Osteoblast (primary cell): ENCODE measurements around the gene OGDH. TPM values are rescaled to one million over a fixed set of nuclear protein-coding genes. Genes with fewer than 3 reads are reported as not detected.

Source experiments
- DNase-seq: peaks from one replicate; pipeline ENCODE4 v3.0.0; 2011; ENCODE audit warnings: low spot score, mixed read lengths; ENCODE audit not compliant: insufficient read length; ENCODE audit errors: missing footprints
- H2AFZ ChIP-seq: 2 replicates; pipeline ENCODE4 v1.6.0; 2011; ENCODE audit warnings: mild to moderate bottlenecking, low read length
- H3K27ac ChIP-seq: 2 replicates; pipeline ENCODE4 v1.5.1; 2011; ENCODE audit warnings: mild to moderate bottlenecking, low read depth, low read length, moderate library complexity
- H3K27me3 ChIP-seq: 2 replicates; pipeline ENCODE4 v1.6.0; 2012; ENCODE audit warnings: mild to moderate bottlenecking, control low read depth, inconsistent platforms, low read length, moderate library complexity; ENCODE audit not compliant: insufficient read depth
- H3K36me3 ChIP-seq: 2 replicates; pipeline ENCODE4 v1.5.1; 2011; ENCODE audit warnings: mild to moderate bottlenecking, low read length, control low read depth, moderate library complexity; ENCODE audit not compliant: insufficient read depth
- H3K4me1 ChIP-seq: 2 replicates; pipeline ENCODE4 v1.5.1; 2011; ENCODE audit warnings: mild to moderate bottlenecking, low read length, control low read depth, moderate library complexity; ENCODE audit not compliant: insufficient read depth
- H3K4me2 ChIP-seq: 2 replicates; pipeline ENCODE4 v1.6.0; 2011; ENCODE audit warnings: mild to moderate bottlenecking, low read length; ENCODE audit not compliant: insufficient read depth
- H3K4me3 ChIP-seq: fragments of 200-600 bp; sonication (generic); 3 replicates; pipeline ENCODE4 v1.5.1; 2012; ENCODE audit warnings: mild to moderate bottlenecking, low read length, inconsistent platforms; ENCODE audit not compliant: insufficient read depth
- H3K79me2 ChIP-seq: 2 replicates; pipeline ENCODE4 v1.6.0; 2012; ENCODE audit warnings: mild to moderate bottlenecking, low read length, control low read depth, inconsistent platforms; ENCODE audit not compliant: insufficient read depth
- H3K9me3 ChIP-seq: 2 replicates; pipeline ENCODE4 v1.5.1; 2011; ENCODE audit warnings: low read depth, low read length, control low read depth
- H4K20me1 ChIP-seq: 2 replicates; pipeline ENCODE4 v1.6.0; 2012; ENCODE audit warnings: mild to moderate bottlenecking, low read length, control low read depth; ENCODE audit not compliant: insufficient read depth
- total RNA-seq: library from RNA; depleted of rRNA; stranded (reverse); fragments of >200 nt; gene quantifications from 2 replicates; pipeline ENCODE4 v1.2.3, GENCODE V29; 2012
- TF ChIP-seq, protein P1 (sequence below): IDR thresholded peaks from 2 replicates; pipeline ENCODE4 v1.5.1; 2011; ENCODE audit warnings: mild to moderate bottlenecking, low read depth, low read length, moderate library complexity; ENCODE audit errors: extremely low read depth

OGDH gene
- total RNA-seq, 1 donor = 64.4 TPM

DNA sequence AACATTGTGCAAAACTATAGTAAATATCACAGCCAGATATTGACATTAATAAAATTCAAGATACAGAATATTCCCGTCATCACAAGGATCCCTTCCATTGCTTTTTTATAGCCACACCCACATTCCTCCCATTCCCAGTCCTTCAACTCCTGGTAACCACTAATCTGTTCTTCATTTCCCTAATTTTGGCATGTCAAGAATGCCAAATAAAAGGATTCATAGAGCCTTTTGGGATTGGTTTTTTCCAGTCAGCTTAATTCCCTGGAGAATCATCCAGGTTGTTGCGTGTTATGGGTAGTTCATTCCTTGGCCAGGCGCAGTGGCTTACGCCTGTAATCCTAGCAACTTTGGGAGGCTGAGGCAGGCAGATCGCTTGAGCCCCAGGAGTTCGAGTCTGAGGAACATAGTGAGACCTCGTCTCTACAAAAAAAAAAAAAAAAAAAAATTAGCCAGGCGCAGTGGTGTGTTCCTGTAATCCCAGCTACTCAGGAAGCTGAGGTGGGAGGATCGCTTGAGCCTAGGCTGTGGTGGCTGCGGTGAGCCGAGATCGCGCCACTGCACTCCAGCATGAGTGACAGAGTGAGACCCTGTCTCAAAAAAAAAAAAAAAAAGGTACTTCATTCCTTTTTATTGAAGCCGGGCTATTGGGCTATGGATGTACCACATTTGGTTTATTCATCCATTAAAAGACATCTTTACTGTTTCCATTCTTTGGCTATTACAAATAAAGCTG, 2.7 kb downstream of the OGDH start:
- Histone ChIP-seq H3K4me2 (no peak overlapping the region), H3K9me3 (no peaks in the 10 kb centered on the region), H3K36me3 (no peaks in the 10 kb centered on the region), H3K79me2 (peaks cover 67% of the 10 kb centered on the region), H2AFZ (no peak overlapping the region), H3K27ac (no peak overlapping the region), H4K20me1 (peaks cover 5% of the 10 kb centered on the region), H3K4me3 (no peak overlapping the region), H3K27me3 (no peaks in the 10 kb centered on the region), H3K4me1 (peaks cover 21% of the 10 kb centered on the region)
- TF ChIP-seq, protein P1, sequence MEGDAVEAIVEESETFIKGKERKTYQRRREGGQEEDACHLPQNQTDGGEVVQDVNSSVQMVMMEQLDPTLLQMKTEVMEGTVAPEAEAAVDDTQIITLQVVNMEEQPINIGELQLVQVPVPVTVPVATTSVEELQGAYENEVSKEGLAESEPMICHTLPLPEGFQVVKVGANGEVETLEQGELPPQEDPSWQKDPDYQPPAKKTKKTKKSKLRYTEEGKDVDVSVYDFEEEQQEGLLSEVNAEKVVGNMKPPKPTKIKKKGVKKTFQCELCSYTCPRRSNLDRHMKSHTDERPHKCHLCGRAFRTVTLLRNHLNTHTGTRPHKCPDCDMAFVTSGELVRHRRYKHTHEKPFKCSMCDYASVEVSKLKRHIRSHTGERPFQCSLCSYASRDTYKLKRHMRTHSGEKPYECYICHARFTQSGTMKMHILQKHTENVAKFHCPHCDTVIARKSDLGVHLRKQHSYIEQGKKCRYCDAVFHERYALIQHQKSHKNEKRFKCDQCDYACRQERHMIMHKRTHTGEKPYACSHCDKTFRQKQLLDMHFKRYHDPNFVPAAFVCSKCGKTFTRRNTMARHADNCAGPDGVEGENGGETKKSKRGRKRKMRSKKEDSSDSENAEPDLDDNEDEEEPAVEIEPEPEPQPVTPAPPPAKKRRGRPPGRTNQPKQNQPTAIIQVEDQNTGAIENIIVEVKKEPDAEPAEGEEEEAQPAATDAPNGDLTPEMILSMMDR = no peak
- DNase-seq = peak; percentile 39

DNA sequence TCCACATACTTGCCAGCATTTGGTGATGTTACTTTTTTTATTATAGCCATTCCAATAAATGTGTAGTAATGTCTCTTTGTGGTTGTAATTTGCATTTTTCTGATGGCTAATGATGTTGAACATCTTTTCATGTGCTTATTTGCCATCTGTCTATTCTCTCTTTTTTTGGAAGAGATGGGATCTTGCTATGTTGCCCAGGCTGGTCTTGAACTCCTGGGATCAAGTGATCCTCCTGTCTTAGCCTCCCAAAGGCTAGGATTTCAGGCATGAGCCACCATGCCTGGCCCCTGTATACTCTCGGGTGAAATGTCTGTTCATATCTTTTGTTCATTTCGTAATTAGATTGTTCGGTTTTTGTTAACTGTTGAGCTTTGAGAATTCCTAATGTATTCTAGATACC, 3.4 kb downstream of the OGDH start:
- peaks cover 75% of the 10 kb centered on the region for H3K79me2 ChIP-seq
- H4K20me1 ChIP-seq = peaks cover 5% of the 10 kb centered on the region
- no peak for DNase-seq
- H2AFZ ChIP-seq = no peak overlapping the region
- H3K27me3 ChIP-seq = no peaks in the 10 kb centered on the region
- peaks cover 21% of the 10 kb centered on the region for H3K4me1 ChIP-seq
- no peak overlapping the region for H3K27ac ChIP-seq
- H3K9me3 ChIP-seq = no peaks in the 10 kb centered on the region
- TF ChIP-seq, protein P1 = no peak
- H3K36me3 ChIP-seq = no peaks in the 10 kb centered on the region
- no peak overlapping the region for H3K4me2 ChIP-seq
- H3K4me3 ChIP-seq = no peak overlapping the region

DNA sequence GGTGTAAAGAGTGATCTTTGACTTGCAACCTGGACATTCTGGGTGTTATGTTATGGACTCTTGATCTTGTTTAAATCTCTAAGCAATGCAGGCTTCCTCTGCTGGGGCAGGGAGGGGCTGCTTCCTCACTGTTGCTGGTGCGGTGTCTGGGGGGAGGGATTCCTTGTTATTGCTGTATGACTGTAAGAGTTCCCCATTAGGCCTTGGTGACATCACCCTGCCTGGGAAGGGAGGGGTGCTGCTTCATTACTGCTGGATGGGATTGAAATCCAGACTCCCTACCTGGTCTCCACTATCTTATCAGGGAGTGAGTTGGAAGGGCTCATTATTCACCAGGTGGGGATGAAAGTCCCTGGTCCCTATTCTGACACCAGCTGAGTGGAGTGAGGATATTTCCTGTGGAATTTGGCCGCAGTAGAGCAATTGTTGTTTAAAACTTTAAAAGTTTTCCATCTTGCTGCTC, 8.8 kb downstream of the OGDH start:
- H3K4me2 ChIP-seq = no peak overlapping the region
- H3K79me2 ChIP-seq = peaks cover 90% of the 10 kb centered on the region
- peak; percentile 52 for DNase-seq
- H3K4me3 ChIP-seq = no peak overlapping the region
- no peaks in the 10 kb centered on the region for H4K20me1 ChIP-seq
- H3K36me3 ChIP-seq = peaks cover 2% of the 10 kb centered on the region
- TF ChIP-seq, protein P1 = no peak
- H3K9me3 ChIP-seq = no peaks in the 10 kb centered on the region
- H3K4me1 ChIP-seq = peaks cover 21% of the 10 kb centered on the region
- H3K27ac ChIP-seq = peak overlapping the region; percentile 59
- H3K27me3 ChIP-seq = no peaks in the 10 kb centered on the region
- no peak overlapping the region for H2AFZ ChIP-seq

DNA sequence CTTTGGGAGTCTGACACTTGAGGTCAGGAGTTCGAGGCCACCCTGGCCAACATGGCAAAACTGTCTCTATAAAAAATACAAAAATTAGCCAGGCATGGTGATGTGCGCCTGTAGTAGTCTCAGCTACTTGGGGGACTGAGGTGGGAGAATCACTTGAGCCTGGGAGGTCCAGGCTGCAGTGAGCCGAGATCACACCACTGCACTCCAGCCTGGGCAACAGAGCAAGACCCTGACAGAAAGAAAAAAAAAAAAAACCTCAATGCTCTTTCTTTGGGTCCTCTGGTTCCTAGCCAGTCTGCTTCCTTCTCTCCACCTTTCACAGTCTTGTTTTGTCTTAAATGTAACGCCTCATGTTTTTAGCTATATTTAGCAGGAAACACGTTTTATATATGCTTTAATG, 9.4 kb downstream of the OGDH start:
- Histone ChIP-seq H2AFZ (no peak overlapping the region), H4K20me1 (no peaks in the 10 kb centered on the region), H3K4me3 (no peak overlapping the region), H3K9me3 (no peaks in the 10 kb centered on the region), H3K27ac (no peak overlapping the region), H3K4me2 (no peak overlapping the region), H3K27me3 (no peaks in the 10 kb centered on the region), H3K36me3 (peaks cover 2% of the 10 kb centered on the region), H3K4me1 (peaks cover 21% of the 10 kb centered on the region), H3K79me2 (peaks cover 90% of the 10 kb centered on the region)
- TF ChIP-seq, protein P1 = no peak
- DNase-seq = no peak
